Measurements from ENCODE around the gene IQCK.

DNA sequence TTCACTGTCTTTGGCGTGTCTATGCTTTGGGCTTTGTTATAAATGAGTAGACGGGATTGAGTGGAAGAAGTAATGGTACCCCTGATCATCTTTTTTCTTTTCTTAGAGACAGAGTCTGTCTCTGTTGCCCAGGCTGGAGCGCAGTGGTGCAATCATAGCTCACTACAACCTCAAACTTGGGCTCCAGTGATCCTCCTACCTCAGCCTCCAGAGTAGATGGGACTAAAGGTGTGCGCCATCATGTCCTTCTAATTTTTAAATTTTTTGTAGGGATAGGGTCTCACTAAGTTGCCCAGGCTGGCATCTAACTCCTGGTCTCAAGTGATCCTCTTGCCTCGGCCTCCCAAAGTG, 181.5 kb downstream of the IQCK start:
- TF ChIP-seq POLR2A (IDR thresholded peaks at IDR 0.05), result no peak
- TF ChIP-seq, protein P1, sequence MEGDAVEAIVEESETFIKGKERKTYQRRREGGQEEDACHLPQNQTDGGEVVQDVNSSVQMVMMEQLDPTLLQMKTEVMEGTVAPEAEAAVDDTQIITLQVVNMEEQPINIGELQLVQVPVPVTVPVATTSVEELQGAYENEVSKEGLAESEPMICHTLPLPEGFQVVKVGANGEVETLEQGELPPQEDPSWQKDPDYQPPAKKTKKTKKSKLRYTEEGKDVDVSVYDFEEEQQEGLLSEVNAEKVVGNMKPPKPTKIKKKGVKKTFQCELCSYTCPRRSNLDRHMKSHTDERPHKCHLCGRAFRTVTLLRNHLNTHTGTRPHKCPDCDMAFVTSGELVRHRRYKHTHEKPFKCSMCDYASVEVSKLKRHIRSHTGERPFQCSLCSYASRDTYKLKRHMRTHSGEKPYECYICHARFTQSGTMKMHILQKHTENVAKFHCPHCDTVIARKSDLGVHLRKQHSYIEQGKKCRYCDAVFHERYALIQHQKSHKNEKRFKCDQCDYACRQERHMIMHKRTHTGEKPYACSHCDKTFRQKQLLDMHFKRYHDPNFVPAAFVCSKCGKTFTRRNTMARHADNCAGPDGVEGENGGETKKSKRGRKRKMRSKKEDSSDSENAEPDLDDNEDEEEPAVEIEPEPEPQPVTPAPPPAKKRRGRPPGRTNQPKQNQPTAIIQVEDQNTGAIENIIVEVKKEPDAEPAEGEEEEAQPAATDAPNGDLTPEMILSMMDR (IDR thresholded peaks at IDR 0.05), result no peak
- no peak for TF ChIP-seq POLR2AphosphoS5 (IDR thresholded peaks at IDR 0.05; ENCODE audit: insufficient read depth in 1 of 2, low read depth in 1 of 2)

All from vagina (tissue), 2 donors.